Measurements from ENCODE around the gene PLA2G2F. TPM values are rescaled to one million over a fixed set of nuclear protein-coding genes. Genes with fewer than 3 reads are reported as not detected.
"Not testable (repeated sequence)": the region's sequence is repeated elsewhere in the genome, so short reads cannot be mapped to it uniquely, and the experiment has no call there.

The PLA2G2F gene
- total RNA-seq, 1 donor from 2014 or later = not detected

- H3K27me3 Mint-ChIP-seq (ENCODE audit: unreplicated experiment) = peaks cover 5% of the 10 kb centered on the region
- H3K9me3 Mint-ChIP-seq (ENCODE audit: unreplicated experiment) = no peaks in the 10 kb centered on the region
- no peaks in the 10 kb centered on the region for H3K4me1 Mint-ChIP-seq (ENCODE audit: unreplicated experiment)
- H3K4me3 Mint-ChIP-seq (ENCODE audit: unreplicated experiment) = no peak overlapping the region
- no peaks in the 10 kb centered on the region for H3K36me3 Mint-ChIP-seq (ENCODE audit: low read depth, unreplicated experiment)
- no peak for DNase-seq (ENCODE audit: low spot score)
- TF ChIP-seq CTCF (IDR thresholded peaks at IDR 0.05; ENCODE audit: unreplicated experiment) = no peak
- H3K27ac Mint-ChIP-seq (ENCODE audit: unreplicated experiment) = no peak overlapping the region
Observed at GRCh38 chr1:20126041-20126805, 12.9 kb upstream of the PLA2G2F start.

GRCh38 chr1:20126806-20127440 is 12.2 kb upstream of the PLA2G2F start:
- no peak for TF ChIP-seq CTCF (IDR thresholded peaks at IDR 0.05; ENCODE audit: unreplicated experiment)

GRCh38 chr1:20130518-20130917 is 8.6 kb upstream of the PLA2G2F start:
- not testable (repeated sequence) for H3K27me3 Mint-ChIP-seq (ENCODE audit: unreplicated experiment); H3K27ac Mint-ChIP-seq (ENCODE audit: unreplicated experiment); H3K4me1 Mint-ChIP-seq (ENCODE audit: unreplicated experiment); H3K36me3 Mint-ChIP-seq (ENCODE audit: low read depth, unreplicated experiment); H3K9me3 Mint-ChIP-seq (ENCODE audit: unreplicated experiment); DNase-seq (ENCODE audit: low spot score); H3K4me3 Mint-ChIP-seq (ENCODE audit: unreplicated experiment)

More at GRCh38 chr1:20126806-20127440, 12.2 kb upstream of the PLA2G2F start:
- H3K4me1 Mint-ChIP-seq (ENCODE audit: unreplicated experiment) = no peaks in the 10 kb centered on the region
- no peak overlapping the region for H3K4me3 Mint-ChIP-seq (ENCODE audit: unreplicated experiment)
- no peak for DNase-seq (ENCODE audit: low spot score)
- no peaks in the 10 kb centered on the region for H3K9me3 Mint-ChIP-seq (ENCODE audit: unreplicated experiment)
- no peak overlapping the region for H3K27ac Mint-ChIP-seq (ENCODE audit: unreplicated experiment)
- H3K27me3 Mint-ChIP-seq (ENCODE audit: unreplicated experiment) = peaks cover 5% of the 10 kb centered on the region
- peaks cover 1% of the 10 kb centered on the region for H3K36me3 Mint-ChIP-seq (ENCODE audit: low read depth, unreplicated experiment)

- Mint-ChIP-seq H3K27me3 (ENCODE audit: unreplicated experiment) (peaks cover 2% of the 10 kb centered on the region), H3K4me3 (ENCODE audit: unreplicated experiment) (no peak overlapping the region), H3K4me1 (ENCODE audit: unreplicated experiment) (no peaks in the 10 kb centered on the region), H3K9me3 (ENCODE audit: unreplicated experiment) (no peaks in the 10 kb centered on the region), H3K36me3 (ENCODE audit: low read depth, unreplicated experiment) (peaks cover 5% of the 10 kb centered on the region), H3K27ac (ENCODE audit: unreplicated experiment) (no peak overlapping the region)
- no peak for TF ChIP-seq CTCF (IDR thresholded peaks at IDR 0.05; ENCODE audit: unreplicated experiment)
- DNase-seq (ENCODE audit: low spot score) = no peak
Observed at GRCh38 chr1:20134995-20135394, 4.1 kb upstream of the PLA2G2F start.

GRCh38 chr1:20136249-20136648 is 2.9 kb upstream of the PLA2G2F start:
- H3K36me3 Mint-ChIP-seq (ENCODE audit: low read depth, unreplicated experiment) = peaks cover 5% of the 10 kb centered on the region

More at GRCh38 chr1:20136249-20136648, 2.9 kb upstream of the PLA2G2F start:
- H3K27ac Mint-ChIP-seq (ENCODE audit: unreplicated experiment) = no peak overlapping the region
- no peak for DNase-seq (ENCODE audit: low spot score)
- no peak for TF ChIP-seq CTCF (IDR thresholded peaks at IDR 0.05; ENCODE audit: unreplicated experiment)
- H3K9me3 Mint-ChIP-seq (ENCODE audit: unreplicated experiment) = no peaks in the 10 kb centered on the region
- peaks cover 2% of the 10 kb centered on the region for H3K27me3 Mint-ChIP-seq (ENCODE audit: unreplicated experiment)
- no peaks in the 10 kb centered on the region for H3K4me1 Mint-ChIP-seq (ENCODE audit: unreplicated experiment)
- no peak overlapping the region for H3K4me3 Mint-ChIP-seq (ENCODE audit: unreplicated experiment)
